ENCODE measurements around the gene PRR5L.

The PRR5L gene

DNA sequence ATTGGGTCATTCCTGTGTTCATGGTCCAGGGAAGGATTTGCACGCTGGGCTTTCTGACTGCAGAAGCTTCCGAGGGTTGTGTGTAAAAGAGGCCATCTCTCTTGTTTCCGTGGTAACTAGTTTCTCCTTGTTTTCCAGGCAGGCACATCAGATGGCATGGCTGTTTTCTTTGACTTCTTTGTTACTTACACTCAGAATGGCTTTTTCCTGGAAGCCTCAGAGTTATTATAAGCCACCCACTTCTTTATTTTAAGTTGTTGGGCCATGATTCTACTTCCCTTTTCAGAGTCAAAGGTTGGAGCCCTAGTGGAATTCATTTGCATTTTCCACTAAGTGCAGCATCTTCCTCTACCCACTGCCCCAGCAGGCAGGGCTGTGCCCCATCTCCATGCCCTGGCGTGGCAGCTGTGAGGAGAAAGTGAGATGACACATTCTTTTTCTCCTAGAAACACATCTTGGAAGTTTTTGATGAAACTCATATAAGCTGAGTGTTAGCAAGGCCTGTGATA, 94.9 kb downstream of the PRR5L start:
- H3K27me3 ChIP-seq (ENCODE audit: control insufficient read depth, insufficient read depth, low read length): no peaks in the 10 kb centered on the region
- H3K36me3 ChIP-seq (ENCODE audit: control insufficient read depth, insufficient read depth, low read length): no peaks in the 10 kb centered on the region
- no peaks in the 10 kb centered on the region for H3K9me3 ChIP-seq (ENCODE audit: control insufficient read depth, low read length)
- H3K4me1 ChIP-seq (ENCODE audit: control insufficient read depth, insufficient read depth, low read length): no peaks in the 10 kb centered on the region
- no peak overlapping the region for H3K9ac ChIP-seq (ENCODE audit: low read length)
- no peak overlapping the region for H3K4me3 ChIP-seq (ENCODE audit: low read length)

DNA sequence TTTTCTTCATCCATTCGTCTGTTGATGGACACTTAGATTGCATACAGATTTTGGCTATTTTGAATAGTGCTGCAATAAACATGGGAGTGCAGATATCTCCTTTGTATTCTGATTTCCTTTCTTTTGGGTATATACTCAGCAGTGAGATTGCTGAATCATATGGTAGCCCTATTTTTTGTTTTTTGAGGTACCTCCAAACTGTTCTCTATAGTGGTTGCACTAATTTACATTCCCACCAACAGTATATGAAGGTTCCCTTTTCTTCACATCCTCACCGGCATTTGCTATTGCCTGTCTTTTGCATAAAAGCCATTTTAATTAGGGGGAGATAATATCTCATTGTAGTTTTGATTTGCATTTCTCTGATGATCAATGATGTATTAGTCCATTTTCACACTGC, 96.1 kb downstream of the PRR5L start:
- no peaks in the 10 kb centered on the region for H3K36me3 ChIP-seq (ENCODE audit: control insufficient read depth, insufficient read depth, low read length)
- H3K9me3 ChIP-seq (ENCODE audit: control insufficient read depth, low read length): no peaks in the 10 kb centered on the region
- H3K9ac ChIP-seq (ENCODE audit: low read length): no peak overlapping the region
- H3K27me3 ChIP-seq (ENCODE audit: control insufficient read depth, insufficient read depth, low read length): no peaks in the 10 kb centered on the region
- H3K4me3 ChIP-seq (ENCODE audit: low read length): no peak overlapping the region
- H3K4me1 ChIP-seq (ENCODE audit: control insufficient read depth, insufficient read depth, low read length): no peaks in the 10 kb centered on the region

DNA sequence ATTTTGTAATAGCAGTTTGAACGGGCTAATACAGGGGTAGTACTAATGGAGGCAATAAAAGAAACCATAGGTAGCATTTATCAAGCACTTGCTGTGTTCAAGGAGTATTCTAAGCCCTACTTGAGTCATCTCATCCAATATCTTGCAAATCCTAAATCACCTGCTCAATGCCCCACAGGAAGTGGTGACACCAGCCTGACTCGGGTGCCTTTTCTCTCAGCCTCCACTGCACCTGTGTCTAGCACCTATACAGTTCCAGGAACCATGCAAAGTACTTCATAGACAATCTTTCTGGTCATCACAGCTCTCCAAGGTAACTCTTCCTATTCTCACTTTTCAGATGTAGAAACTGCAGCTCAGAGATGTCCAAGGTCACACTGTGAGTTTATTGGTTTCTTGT, 98.0 kb downstream of the PRR5L start:
- Histone ChIP-seq H3K36me3 (ENCODE audit: control insufficient read depth, insufficient read depth, low read length) (no peaks in the 10 kb centered on the region), H3K4me3 (ENCODE audit: low read length) (no peak overlapping the region), H3K4me1 (ENCODE audit: control insufficient read depth, insufficient read depth, low read length) (no peaks in the 10 kb centered on the region), H3K9ac (ENCODE audit: low read length) (no peak overlapping the region), H3K9me3 (ENCODE audit: control insufficient read depth, low read length) (no peaks in the 10 kb centered on the region), H3K27me3 (ENCODE audit: control insufficient read depth, insufficient read depth, low read length) (no peaks in the 10 kb centered on the region)

DNA sequence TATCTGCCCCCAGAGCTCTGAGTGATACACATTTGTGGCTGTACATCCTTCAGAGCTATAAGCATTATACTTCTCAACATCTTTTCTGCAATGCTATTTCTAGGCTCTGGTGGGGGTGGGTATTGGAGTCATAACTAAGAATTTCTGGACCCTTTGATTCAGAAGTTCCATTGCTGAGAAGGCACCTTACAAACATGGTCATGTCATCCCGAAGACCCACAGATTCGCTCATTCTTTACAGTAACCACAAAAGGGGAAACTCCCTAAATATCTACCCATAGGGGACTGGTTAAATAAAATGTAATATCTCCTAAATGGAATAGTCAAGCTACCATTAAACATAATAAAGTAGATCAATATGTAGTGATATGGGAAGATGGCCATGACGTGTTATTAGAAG, 98.8 kb downstream of the PRR5L start:
- H3K27me3 ChIP-seq (ENCODE audit: control insufficient read depth, insufficient read depth, low read length): no peaks in the 10 kb centered on the region
- H3K4me1 ChIP-seq (ENCODE audit: control insufficient read depth, insufficient read depth, low read length): no peaks in the 10 kb centered on the region
- H3K9me3 ChIP-seq (ENCODE audit: control insufficient read depth, low read length): no peaks in the 10 kb centered on the region
- H3K9ac ChIP-seq (ENCODE audit: low read length): no peak overlapping the region
- H3K4me3 ChIP-seq (ENCODE audit: low read length): no peak overlapping the region
- H3K36me3 ChIP-seq (ENCODE audit: control insufficient read depth, insufficient read depth, low read length): no peaks in the 10 kb centered on the region

DNA sequence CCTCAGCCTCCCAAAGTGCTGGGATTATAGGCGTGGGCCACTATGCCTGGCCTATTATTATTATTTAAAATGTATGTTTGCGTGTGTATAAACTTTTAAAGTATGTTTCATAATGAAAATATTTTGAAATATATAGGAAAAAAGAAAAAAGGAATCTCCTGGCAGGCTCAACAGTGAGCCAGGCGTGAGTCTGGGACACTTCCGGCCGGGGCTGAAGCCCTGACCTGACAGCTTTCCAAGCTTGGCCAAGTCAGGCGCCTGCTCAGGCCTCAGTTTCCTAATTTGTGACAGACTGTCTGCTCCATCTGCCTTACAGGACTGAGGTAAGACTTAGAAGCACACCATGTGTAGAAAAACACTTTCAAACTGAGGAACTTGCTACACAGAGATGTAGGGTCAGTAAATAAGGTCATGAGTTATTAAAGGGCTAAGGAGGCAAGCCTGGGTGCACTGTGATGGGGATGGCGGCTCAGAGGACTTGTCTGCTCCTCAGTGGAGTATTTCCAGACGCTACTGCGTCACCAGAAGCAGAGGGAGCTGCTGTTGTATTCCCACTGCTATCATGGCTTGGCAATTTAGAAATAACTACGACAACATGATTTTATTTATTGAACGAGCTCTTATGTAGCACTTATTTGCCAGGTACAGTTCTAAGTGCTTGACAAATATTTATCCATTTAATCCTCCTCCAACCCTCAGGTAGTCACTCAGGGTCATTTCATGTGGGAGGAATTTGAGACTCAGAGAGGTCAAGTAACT, 100.1 kb downstream of the PRR5L start:
- no peaks in the 10 kb centered on the region for H3K27me3 ChIP-seq (ENCODE audit: control insufficient read depth, insufficient read depth, low read length)
- H3K9me3 ChIP-seq (ENCODE audit: control insufficient read depth, low read length): no peaks in the 10 kb centered on the region
- no peak overlapping the region for H3K9ac ChIP-seq (ENCODE audit: low read length)
- H3K4me1 ChIP-seq (ENCODE audit: control insufficient read depth, insufficient read depth, low read length): no peaks in the 10 kb centered on the region
- no peaks in the 10 kb centered on the region for H3K36me3 ChIP-seq (ENCODE audit: control insufficient read depth, insufficient read depth, low read length)
- no peak overlapping the region for H3K4me3 ChIP-seq (ENCODE audit: low read length)

DNA sequence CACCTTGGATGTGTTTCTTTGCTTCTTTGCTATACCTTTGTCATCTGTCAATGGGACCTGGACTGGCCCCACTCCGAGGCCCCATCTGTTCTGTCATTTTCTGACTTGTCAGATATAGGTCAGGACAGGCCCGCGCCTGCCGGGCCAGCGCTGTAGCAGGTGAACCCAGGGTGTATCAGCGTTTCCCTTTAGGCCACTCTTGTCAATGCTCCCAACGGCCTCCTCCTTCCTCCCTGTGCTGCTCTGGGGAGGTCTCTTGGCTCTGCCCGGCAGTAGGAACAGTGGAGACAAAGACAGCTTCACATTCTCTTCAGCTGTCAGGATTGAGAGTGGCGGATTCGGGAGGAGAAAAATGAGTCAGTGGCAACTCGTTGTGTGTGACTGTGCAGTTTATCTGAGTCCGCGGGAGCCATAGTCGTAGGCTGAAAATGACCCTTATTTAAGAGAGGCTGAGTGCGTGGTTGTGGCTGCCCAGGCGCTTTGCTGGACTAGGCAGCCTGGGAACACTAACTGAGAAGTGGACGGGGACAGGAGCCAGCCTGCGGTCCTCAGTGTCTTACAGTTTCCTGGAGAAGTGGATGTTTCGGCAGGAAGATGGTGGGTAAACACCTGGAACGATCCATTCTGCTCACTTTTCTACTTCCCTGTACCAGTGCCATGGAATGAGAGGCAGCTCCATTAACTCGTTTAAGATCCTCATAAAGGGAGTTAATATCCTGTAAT, 102.3 kb downstream of the PRR5L start:
- H3K9ac ChIP-seq (ENCODE audit: low read length): no peak overlapping the region
- no peaks in the 10 kb centered on the region for H3K9me3 ChIP-seq (ENCODE audit: control insufficient read depth, low read length)
- H3K36me3 ChIP-seq (ENCODE audit: control insufficient read depth, insufficient read depth, low read length): no peaks in the 10 kb centered on the region
- H3K4me1 ChIP-seq (ENCODE audit: control insufficient read depth, insufficient read depth, low read length): no peaks in the 10 kb centered on the region
- no peaks in the 10 kb centered on the region for H3K27me3 ChIP-seq (ENCODE audit: control insufficient read depth, insufficient read depth, low read length)
- H3K4me3 ChIP-seq (ENCODE audit: low read length): no peak overlapping the region

DNA sequence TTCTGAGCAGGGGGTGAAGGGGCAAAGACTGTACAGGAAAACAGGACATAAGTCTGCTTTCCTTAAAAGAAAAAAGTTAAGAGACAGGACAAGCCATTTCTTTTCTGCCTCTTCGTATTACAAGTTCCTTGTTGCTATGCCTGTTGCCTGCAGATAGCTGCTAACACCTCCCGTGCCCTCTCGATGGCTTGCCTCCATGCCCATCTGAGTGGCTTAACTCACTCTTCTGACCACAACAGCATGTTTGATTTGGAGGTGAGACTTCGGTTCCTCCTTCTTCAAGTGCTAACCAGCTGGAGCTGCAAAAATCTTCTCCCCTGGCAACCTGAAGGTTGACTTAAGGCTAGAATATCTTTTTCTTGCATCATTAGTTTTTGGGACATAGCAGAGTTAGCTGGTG, 103.1 kb downstream of the PRR5L start:
- H3K27me3 ChIP-seq (ENCODE audit: control insufficient read depth, insufficient read depth, low read length): no peaks in the 10 kb centered on the region
- H3K4me1 ChIP-seq (ENCODE audit: control insufficient read depth, insufficient read depth, low read length): no peaks in the 10 kb centered on the region
- H3K9me3 ChIP-seq (ENCODE audit: control insufficient read depth, low read length): no peaks in the 10 kb centered on the region
- H3K9ac ChIP-seq (ENCODE audit: low read length): no peak overlapping the region
- H3K4me3 ChIP-seq (ENCODE audit: low read length): no peak overlapping the region
- no peaks in the 10 kb centered on the region for H3K36me3 ChIP-seq (ENCODE audit: control insufficient read depth, insufficient read depth, low read length)

DNA sequence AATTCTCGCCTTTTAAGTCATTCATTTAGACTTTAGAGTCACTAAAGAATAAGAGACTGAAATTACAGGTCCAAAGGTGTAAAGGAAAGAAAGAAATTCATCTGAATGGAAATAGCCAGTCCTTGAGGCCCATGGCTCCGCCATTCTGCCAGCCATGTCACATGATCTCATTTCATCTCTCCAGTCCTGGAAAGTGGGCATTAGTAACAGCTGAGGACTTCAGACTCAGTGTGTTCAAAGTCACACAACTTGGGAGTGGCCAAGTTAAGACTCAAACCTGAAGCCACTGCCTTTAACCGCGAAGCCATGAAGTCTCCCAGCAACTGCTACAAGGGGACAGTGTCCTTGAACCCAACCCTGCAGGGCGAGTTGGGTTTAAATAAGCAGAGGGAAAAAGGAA, 103.7 kb downstream of the PRR5L start:
- Histone ChIP-seq H3K9ac (ENCODE audit: low read length) (no peak overlapping the region), H3K9me3 (ENCODE audit: control insufficient read depth, low read length) (no peaks in the 10 kb centered on the region)

DNA sequence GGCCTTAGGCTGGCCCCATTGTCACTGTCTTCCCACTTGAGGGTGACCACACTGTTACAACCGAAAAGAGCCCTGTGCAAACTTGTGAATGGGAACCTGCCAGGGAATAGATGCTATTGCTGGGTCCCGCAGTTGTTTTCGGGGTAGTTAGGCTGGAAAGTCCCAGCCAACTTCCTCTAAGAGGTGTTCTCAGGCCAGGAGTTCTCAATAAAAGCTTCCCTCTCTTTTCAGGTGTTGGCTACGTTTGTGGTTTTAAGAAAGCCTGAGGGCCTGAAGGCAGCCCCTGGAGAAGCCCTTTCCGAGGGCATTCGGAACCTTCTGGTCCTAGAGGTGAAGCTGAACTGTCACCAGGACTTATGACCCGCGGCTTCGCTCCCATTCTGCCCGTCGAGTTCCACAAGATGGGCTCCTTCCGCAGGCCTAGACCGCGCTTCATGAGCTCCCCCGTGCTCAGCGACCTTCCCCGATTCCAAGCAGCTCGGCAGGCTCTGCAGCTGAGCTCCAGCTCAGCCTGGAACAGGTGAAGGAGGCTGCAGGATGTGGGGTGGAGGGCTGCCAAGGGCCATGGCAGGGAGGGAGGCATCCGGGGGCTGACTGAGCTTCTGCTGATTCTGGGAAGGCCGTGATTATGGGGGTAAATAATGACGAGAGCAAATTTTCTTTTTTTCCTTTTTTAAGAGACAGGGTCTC, 104.8 kb downstream of the PRR5L start:
- H3K27me3 ChIP-seq (ENCODE audit: control insufficient read depth, insufficient read depth, low read length): no peaks in the 10 kb centered on the region
- H3K4me3 ChIP-seq (ENCODE audit: low read length): no peak overlapping the region
- H3K9me3 ChIP-seq (ENCODE audit: control insufficient read depth, low read length): no peaks in the 10 kb centered on the region
- no peak overlapping the region for H3K9ac ChIP-seq (ENCODE audit: low read length)
- no peaks in the 10 kb centered on the region for H3K36me3 ChIP-seq (ENCODE audit: control insufficient read depth, insufficient read depth, low read length)
- no peaks in the 10 kb centered on the region for H3K4me1 ChIP-seq (ENCODE audit: control insufficient read depth, insufficient read depth, low read length)

More for the DNA sequence above, 103.7 kb downstream of the PRR5L start:
- H3K27me3 ChIP-seq (ENCODE audit: control insufficient read depth, insufficient read depth, low read length): no peaks in the 10 kb centered on the region
- no peaks in the 10 kb centered on the region for H3K36me3 ChIP-seq (ENCODE audit: control insufficient read depth, insufficient read depth, low read length)
- no peaks in the 10 kb centered on the region for H3K4me1 ChIP-seq (ENCODE audit: control insufficient read depth, insufficient read depth, low read length)
- H3K4me3 ChIP-seq (ENCODE audit: low read length): no peak overlapping the region

DNA sequence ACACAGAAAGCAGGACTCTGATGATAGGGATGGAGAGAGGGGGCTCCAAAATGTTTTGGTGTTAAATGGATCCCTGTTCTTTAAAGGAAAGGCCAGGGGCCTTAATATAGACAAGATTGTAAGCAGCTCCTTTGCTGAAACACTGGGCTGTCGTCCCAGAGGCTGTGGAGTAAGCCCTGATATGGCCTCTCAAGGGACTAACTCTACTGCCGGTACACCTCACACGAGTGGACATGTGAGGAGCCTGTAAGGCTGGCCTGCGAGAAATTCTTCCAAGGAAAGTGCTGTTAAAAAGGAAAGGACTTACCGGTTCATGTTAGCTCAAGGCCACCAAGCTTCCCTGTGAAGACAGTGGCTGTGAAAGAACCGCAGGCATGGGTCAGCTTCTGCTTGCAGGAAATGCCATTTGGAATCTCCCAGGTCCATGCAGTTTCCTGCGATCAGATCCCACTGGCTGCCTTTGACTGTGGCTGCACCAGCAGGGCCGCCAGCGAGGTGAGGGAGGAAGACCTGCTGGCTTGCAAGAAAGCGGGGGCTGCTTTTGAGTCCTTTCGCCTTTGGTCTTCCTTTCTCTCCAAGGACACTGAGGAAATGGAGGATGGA, 106.6 kb downstream of the PRR5L start:
- no peaks in the 10 kb centered on the region for H3K9me3 ChIP-seq (ENCODE audit: control insufficient read depth, low read length)
- no peak overlapping the region for H3K9ac ChIP-seq (ENCODE audit: low read length)
- no peaks in the 10 kb centered on the region for H3K27me3 ChIP-seq (ENCODE audit: control insufficient read depth, insufficient read depth, low read length)
- H3K36me3 ChIP-seq (ENCODE audit: control insufficient read depth, insufficient read depth, low read length): no peaks in the 10 kb centered on the region
- no peaks in the 10 kb centered on the region for H3K4me1 ChIP-seq (ENCODE audit: control insufficient read depth, insufficient read depth, low read length)
- no peak overlapping the region for H3K4me3 ChIP-seq (ENCODE audit: low read length)

DNA sequence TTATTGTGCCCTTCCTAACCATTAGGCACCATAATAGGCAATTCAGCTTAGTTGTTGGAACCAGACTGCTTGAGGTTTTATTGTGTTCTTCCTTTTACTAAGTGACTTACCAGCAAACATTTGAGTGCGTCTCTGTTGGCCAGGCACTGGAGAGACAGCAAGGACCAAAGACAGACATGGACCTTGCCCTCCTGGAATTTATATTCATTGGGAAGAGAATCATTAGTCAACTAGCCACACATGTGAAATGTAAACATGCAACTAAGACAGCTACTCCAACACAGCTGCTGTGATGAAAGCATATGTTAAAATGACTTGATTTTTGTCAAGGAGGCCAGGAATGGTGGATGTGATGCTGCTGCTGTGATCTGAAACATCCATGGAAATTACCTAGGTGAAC, 107.6 kb downstream of the PRR5L start:
- Histone ChIP-seq H3K27me3 (ENCODE audit: control insufficient read depth, insufficient read depth, low read length) (no peaks in the 10 kb centered on the region), H3K36me3 (ENCODE audit: control insufficient read depth, insufficient read depth, low read length) (no peaks in the 10 kb centered on the region), H3K9me3 (ENCODE audit: control insufficient read depth, low read length) (no peaks in the 10 kb centered on the region), H3K4me1 (ENCODE audit: control insufficient read depth, insufficient read depth, low read length) (no peaks in the 10 kb centered on the region), H3K9ac (ENCODE audit: low read length) (no peak overlapping the region), H3K4me3 (ENCODE audit: low read length) (no peak overlapping the region)

DNA sequence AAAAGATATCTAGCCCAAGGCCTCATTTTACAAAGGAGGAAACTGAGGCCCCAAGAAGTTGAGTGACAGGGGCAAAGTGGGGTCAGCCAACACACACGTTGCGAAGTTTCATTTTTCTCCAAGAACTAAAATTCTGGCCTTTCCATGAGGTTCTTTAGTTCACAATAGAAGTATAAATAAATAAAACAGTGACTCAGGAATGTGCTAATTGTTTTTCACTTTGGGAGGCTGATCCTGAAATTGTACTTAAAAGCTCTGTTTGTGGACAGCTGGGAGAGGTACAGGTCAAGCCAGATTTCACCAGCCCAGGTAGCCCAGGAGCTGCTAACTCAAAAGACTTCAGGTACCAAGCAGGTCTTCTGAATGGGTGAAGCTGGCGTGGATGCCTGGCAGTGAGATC, 108.7 kb downstream of the PRR5L start:
- no peaks in the 10 kb centered on the region for H3K4me1 ChIP-seq (ENCODE audit: control insufficient read depth, insufficient read depth, low read length)

More for the DNA sequence above, 108.7 kb downstream of the PRR5L start:
- H3K4me3 ChIP-seq (ENCODE audit: low read length): no peak overlapping the region
- H3K9ac ChIP-seq (ENCODE audit: low read length): no peak overlapping the region
- H3K36me3 ChIP-seq (ENCODE audit: control insufficient read depth, insufficient read depth, low read length): no peaks in the 10 kb centered on the region
- no peaks in the 10 kb centered on the region for H3K9me3 ChIP-seq (ENCODE audit: control insufficient read depth, low read length)
- no peaks in the 10 kb centered on the region for H3K27me3 ChIP-seq (ENCODE audit: control insufficient read depth, insufficient read depth, low read length)

Measured in mucosa of stomach (tissue), 1 donor.